SU-DHL-6 (cell line): ENCODE data around the gene LETM1.

Experiments
- EZH2phosphoT487 ChIP-seq: fragments of 200-600 bp; sonication (generic), shearing (Covaris generic); conservative IDR thresholded peaks from 2 replicates; pipeline ENCODE4 v1.6.1; 2018; ENCODE audit warnings: mild to moderate bottlenecking, antibody characterized with exemption, low read length, moderate library complexity, mixed read lengths
- TF ChIP-seq, protein P1 (sequence below): fragments of 200-600 bp; sonication (generic); IDR thresholded peaks from one replicate; pipeline ENCODE4 v1.5.1; 2017; ENCODE audit warnings: antibody characterized with exemption, mild to moderate bottlenecking, low read length, moderate library complexity; ENCODE audit not compliant: insufficient read depth, poor library complexity, severe bottlenecking

DNA sequence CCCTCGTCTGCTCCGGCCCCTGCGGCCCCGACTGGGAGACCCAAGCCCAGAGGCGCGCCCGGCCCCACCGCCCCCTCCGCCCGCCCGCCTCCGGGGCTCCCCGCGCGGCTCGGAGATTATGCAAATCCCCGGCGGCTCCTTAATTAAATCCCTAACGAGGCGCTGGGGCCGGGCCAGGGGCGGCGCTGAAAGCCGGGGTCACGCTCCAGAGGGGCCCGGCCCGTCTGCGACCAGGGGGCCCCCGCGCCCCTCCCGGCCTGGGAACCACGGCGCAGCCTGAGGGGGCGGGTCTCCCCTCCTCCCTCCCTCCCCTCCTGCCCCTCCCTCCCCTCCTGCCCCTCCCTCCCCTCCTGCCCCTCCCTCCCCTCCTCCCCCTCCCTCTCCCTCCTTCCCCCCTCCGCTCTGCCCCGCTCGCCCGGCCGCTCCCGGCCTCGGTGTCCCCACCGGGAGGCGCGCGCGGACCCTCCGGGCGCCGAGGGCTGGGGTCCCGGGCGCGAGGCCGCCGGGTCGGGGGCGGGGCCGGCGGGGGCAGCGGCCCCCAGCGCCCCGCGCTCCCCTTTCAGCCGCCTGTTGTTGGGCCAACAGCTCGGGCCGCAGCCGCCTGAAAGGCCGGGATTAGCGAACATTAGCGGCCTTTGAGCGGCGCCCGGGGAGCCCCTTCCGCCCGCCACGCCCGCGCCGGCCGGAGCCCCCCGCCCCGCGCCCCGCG, 88.7 kb downstream of the LETM1 start:
- TF ChIP-seq, protein P1, sequence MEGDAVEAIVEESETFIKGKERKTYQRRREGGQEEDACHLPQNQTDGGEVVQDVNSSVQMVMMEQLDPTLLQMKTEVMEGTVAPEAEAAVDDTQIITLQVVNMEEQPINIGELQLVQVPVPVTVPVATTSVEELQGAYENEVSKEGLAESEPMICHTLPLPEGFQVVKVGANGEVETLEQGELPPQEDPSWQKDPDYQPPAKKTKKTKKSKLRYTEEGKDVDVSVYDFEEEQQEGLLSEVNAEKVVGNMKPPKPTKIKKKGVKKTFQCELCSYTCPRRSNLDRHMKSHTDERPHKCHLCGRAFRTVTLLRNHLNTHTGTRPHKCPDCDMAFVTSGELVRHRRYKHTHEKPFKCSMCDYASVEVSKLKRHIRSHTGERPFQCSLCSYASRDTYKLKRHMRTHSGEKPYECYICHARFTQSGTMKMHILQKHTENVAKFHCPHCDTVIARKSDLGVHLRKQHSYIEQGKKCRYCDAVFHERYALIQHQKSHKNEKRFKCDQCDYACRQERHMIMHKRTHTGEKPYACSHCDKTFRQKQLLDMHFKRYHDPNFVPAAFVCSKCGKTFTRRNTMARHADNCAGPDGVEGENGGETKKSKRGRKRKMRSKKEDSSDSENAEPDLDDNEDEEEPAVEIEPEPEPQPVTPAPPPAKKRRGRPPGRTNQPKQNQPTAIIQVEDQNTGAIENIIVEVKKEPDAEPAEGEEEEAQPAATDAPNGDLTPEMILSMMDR: no peak
- TF ChIP-seq EZH2phosphoT487: no peak
